GM19240 (cell line): Measurements from ENCODE around the gene C16orf54.
"Not testable (repeated sequence)": the region's sequence is repeated elsewhere in the genome, so short reads cannot be mapped to it uniquely, and the experiment has no call there.

Experiments
- DNase-seq: peaks from one replicate; pipeline ENCODE4 v3.0.0; 2011; ENCODE audit warnings: low spot score; ENCODE audit not compliant: insufficient read length

C16orf54 gene

DNA sequence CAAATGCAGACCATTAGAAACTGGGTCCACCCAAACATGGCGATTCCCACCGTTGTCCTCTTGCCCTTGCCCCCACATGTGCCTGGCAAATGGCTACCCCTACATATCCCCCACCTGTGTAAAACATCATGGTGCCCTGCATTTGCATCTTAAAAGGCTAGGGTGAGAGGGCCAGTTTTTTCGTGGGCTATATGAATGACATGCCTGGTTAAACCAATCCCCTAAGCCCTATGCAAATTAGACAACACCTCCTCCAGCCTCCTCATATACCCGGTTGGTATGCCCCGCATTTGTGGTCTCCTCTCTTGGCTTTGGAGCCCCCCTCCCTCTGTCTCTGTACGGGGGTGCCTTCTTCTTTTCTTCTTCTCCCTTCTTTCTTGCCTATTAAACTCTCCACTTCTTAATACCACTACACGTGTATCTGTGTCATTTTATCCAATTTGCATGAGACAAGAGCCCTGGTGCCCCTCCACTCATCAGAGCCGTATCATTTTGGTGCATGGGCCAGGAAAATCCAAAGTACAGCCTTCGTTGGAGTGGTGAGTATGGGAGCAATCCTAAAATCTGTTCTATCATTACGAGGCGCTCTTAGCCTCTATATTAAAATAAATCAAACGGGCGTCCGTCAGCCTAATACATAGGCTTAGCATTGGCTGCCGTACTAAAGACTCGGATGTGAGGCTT lies 36.7 kb downstream of the C16orf54 start:
- no peak for DNase-seq

DNA sequence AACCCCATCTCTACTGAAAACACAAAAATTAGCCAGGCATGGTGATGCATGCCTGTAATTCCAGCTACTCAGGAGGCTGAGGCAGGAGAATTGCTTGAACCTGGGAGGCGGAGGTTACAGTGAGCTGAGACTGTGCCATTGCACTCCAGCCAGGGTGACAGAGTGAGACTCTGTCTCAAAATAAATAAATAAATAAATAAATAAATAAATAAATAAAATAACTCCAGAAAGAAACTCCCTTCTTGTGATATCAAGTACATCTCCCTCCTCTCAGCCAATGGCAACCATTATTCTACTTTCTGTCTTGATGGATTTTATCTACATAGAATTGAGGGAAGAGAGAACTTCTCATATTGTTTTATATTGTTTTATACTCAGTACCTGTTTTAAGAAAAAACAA lies 38.6 kb downstream of the C16orf54 start:
- not testable (repeated sequence) for DNase-seq

DNA sequence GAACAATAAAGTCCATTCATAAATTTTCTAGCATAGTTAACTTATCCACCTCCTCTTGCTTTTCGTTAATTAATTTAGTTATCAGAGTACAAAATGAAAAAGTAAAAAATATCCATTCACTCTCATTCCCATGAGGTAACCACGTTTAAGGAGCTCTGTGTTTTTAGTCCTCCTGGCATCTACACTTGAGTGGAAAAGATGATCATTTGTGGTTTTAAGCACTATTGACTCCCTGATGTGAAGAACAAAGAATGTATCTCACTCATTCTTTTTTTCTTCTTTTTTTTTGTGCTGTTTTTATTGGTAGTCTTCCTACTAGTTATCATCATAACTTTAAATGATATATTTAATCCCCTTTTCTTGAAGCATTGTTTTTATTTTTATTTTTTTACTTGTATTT lies 40.8 kb downstream of the C16orf54 start:
- no peak for DNase-seq

DNA sequence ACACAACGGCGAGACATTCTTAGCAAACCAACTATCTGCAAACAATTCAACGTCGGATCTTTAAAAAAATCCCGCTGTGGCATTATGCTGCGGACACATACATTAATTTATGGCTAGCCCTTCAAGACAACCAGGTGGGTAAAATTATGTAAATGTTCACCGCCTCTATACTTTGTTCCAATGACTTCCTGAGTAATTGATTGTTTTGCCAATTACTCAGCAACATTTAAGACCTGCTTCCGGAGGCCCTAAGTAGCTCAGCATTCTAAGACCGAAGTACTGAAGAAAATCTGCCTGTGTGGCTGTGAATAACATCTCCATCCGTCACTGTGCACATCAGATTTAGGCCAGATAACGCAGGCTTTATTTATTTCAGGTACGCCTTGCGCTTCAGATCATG lies 43.5 kb downstream of the C16orf54 start:
- DNase-seq: no peak

DNA sequence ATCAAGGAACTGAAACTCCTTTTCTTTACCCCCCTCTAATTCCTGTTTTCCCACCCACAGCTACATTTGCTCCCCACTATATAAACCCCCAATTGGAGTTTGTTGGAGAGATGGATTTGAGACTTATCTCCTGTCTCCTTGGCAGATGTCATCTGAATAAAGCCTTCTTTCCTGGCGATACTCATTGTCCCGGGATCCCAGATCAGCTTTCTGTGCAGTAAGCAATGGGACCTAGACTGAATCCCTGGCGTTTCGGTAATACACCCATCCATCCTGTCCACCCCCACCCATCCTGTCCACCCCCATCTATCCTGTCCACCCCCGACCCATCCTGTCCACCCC lies 44.6 kb downstream of the C16orf54 start:
- no peak for DNase-seq

DNA sequence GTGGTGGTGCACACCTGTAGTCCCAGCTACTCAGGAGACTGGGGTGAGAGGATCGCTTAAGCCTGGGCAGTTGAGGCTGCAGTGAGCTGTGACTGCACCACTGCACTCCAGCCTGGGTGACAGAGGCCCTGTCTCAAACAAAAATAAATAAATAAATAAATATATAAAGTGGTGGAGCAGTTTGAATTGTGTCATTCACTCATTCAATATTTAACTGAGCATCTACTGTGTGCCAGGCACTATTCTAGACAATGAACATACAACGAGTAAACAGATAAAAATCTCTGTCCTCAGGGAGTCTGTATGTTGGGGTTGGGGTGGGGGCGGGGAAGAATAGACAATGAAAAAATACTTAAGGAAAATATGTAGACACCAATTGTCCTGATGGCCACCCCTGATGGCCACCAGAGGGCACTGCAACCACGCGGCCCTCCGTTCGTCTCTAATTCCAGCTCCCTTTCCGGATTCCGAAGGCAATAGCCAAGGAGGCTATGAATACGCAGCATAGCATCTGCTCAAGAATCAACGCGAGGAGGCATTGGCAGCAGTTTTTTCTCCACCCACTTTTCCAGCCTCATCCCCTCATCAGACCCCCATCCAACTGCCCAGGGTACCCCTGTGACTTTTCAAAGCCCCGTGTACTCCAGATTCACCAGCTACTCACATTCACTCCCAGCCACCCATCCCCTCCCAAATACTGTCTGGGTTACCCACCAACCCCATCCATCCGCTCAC lies 45.4 kb downstream of the C16orf54 start:
- peak; percentile 64 for DNase-seq

DNA sequence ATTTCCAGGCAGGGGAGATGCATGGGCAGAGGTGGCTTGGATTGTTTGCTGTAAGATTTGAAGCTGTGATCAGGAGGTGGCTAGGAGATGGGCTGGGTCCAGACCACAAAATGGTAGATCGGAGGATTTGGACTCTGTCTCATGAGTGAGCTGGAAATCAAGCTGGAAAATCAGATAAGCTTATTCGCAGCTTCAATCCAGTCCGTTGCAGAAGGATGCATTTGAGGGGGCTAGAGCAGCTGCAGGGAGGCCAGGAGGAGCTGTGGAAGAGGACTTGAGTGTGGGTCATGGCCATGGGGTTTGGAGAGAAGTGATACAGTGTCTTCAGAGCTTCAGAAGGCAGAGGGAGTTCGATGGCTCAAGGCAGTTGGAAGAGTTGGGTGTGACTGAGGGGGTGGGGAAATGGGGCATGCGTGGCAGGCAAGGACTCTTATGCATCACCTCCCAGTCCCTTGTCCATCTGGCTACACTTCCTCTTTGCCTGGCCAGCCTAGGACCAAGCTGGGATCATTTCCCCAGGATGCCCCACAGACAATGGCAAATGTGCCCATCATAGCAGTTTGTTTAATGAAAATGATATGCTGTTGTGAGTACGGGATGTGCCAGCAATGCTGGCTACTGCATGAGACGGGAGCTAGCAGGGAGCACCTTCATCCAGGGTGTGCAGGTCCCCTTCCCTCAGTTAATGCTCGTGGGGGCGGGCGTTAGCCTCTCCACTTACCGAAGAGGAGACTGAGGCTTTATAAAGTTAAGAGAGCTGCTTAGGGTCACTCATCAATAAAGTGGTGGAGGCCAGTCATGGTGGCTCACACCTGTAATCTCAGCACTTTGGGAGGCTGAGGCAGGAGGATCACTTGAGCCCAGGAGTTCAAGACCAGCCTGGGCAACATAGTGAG lies 46.2 kb downstream of the C16orf54 start:
- no peak for DNase-seq

DNA sequence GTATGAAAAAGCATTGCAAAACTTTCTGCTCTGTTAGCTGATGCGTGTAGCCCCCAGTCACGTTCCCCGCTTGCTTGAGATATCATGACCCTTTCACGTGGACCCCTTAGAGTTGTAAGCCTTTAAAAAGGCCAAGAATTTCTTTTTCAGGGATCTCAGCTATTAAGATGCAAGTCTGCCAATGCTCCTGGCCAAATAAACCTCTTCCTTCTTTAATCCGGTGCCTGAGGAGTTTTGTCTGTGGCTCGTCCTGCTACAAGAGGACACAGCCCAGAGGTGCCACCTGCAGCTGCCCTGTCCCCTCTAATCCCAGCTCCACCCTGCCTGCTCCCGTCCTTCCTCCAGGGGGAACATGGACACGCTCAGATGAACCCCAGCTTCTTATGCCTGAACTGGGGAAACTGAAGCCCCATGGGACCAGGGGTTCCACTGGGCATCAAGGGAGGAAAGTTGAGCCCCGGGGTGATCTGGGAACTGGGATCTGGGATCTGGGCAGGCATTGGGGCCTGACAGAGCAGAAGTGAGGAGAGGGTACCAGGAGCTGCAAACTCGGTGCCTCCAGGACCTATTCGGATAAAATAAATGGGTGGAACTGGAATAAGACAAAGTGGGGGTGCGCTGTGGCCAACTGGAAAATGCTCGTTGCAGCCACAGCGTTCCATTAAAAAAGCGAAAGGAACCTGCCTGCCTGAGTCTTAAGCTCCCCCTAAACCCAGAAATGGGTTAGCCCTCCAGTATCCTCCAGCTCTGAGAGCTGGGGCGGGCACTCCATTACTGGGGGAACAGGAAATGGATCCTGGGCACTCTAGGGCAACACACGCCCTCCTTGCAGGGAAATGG lies 47.1 kb downstream of the C16orf54 start:
- no peak for DNase-seq

DNA sequence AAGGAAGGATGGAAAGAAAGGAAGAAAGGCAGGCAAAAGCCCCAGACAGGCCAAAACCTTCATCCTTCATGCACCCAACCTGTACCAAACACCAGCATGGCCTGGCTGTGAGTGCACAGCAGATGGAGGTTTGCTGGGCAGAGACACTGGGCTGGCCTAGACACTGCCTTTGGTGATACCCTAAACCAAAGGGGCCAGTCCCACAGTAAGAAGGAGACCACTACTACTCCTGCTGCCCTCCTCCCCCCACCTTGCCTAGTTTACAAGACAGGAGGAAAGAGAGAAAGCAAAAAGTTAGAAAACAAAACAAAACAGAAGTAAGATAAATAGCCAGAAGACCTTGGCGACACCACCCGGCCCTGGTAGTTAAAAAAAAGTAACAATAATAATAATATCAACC lies 47.7 kb downstream of the C16orf54 start:
- no peak for DNase-seq

DNA sequence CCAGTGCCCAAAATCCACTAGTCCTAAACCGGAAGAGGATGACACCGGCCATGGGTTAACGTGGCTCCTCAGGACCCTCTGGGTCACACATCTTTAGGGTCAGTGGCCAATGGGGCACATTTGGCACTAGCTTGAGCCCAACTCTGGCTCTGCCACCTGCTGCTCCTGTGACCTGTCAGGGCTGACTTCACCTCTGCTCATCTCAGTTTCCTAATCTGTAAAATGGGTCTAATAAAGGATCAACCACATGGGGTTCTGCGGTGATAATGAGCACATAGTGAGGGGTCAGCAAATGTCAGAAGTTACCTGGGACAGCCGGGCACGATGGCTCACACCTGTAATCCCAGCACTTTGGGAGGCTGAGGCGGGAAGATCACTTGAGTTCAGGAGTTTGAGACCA lies 48.4 kb downstream of the C16orf54 start:
- no peak for DNase-seq

DNA sequence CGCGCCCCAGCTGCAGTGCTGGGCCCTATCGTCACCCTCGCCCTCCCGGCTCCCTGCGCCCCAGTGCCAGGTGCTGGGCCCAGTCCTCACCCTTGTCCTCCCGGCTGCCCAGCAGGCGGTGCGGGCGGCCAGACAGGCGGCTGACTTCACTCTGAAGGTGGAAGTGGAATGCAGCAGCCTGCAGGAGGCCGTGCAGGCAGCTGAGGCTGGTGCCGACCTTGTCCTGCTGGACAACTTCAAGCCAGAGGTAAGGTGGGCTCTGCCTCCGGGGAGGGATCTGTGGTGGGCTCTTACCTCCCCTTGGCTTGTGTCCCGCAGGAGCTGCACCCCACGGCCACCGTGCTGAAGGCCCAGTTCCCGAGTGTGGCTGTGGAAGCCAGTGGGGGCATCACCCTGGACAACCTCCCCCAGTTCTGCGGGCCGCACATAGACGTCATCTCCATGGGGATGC lies 48.9 kb downstream of the C16orf54 start:
- DNase-seq: no peak

DNA sequence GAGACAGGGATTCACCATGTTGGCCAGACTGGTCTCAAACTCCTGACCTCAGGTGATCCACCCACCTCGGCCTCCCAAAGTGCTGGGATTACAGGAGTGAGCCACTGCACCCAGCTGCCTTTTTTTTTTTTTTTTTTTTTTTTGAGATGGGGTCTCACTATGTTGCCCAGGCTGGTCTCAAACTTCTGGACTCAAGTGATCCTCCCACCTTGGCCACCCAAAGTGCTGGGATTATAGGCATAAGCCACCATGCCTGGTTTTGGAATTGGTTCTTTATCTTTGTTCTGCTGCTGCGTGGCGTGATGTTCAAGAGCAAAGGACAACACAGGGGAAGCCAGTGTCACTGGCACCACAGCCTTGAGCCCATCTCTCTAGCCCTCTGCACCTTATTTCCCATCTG lies 50.1 kb downstream of the C16orf54 start:
- DNase-seq: not testable (repeated sequence)

DNA sequence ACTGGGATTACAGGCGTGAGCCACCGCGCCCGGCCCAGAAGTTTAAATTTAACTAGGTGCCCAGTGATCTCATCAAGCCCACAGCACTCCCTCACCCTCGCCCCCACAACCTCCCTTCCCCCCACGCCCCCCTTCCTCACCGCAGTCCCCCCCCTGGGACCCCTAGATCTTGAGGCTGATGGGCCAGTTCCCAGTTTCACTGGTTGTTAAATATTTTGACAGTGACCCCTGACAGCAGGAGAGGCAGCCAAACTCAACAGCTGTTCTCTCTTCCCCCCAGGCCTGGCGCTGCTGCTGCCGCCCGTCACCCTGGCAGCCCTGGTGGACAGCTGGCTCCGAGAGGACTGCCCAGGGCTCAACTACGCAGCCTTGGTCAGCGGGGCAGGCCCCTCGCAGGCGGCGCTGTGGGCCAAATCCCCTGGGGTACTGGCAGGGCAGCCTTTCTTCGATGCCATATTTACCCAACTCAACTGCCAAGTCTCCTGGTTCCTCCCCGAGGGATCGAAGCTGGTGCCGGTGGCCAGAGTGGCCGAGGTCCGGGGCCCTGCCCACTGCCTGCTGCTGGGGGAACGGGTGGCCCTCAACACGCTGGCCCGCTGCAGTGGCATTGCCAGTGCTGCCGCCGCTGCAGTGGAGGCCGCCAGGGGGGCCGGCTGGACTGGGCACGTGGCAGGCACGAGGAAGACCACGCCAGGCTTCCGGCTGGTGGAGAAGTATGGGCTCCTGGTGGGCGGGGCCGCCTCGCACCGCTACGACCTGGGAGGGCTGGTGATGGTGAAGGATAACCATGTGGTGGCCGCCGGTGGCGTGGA lies 51.2 kb downstream of the C16orf54 start:
- DNase-seq: no peak

DNA sequence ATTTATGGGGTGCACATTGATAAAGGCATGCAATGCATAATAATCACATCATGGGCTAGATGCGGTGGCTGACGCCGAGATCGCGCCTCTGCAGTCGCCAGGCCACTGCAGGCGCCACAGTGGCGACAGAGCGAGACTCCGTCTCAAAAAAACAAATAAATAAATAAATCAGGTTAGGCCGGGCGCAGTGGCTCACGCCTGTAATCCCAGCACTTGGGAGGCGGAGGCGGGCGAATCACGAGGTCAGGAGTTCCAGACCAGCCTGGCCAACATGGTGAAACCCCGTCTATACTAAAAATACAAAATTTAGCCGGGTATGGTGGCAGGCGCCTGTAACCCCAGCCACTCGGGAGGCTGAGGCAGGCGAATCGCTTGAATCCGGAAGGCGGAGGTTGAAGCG lies 53.2 kb downstream of the C16orf54 start:
- not testable (repeated sequence) for DNase-seq
